SU-DHL-6 (cell line): ENCODE data around the gene FCHSD2.
A peak's percentile ranks its signal among the peaks of the same experiment; 100 is the strongest.

Experiments
- H2AFZ ChIP-seq: fragments of 200-600 bp; sonication (generic); 2 replicates; pipeline ENCODE4 v1.6.1; 2014; ENCODE audit warnings: low read depth, mild to moderate bottlenecking, moderate library complexity, mixed read lengths, antibody characterized with exemption, low read length; ENCODE audit not compliant: severe bottlenecking
- H3F3A ChIP-seq: fragments of 200-600 bp; shearing (Covaris generic); 2 replicates; pipeline ENCODE4 v1.6.0; 2016; ENCODE audit warnings: antibody characterized with exemption, mild to moderate bottlenecking; ENCODE audit not compliant: insufficient read depth
- H3K27ac ChIP-seq: fragments of 200-600 bp; sonication (generic); 2 replicates; pipeline ENCODE4 v1.5.1; 2016; ENCODE audit warnings: low read depth, mild to moderate bottlenecking, low read length, moderate library complexity, mixed read lengths
- H3K27me3 ChIP-seq: fragments of 200-600 bp; sonication (generic), shearing (Covaris generic); 2 replicates; pipeline ENCODE4 v1.6.0; 2014; ENCODE audit warnings: mild to moderate bottlenecking, low read length
- H3K36me3 ChIP-seq: fragments of 200-600 bp; sonication (generic); 2 replicates; pipeline ENCODE4 v1.6.1; 2014; ENCODE audit warnings: mild to moderate bottlenecking, low read length, mixed read lengths
- H3K4me2 ChIP-seq: fragments of 300-600, 200-600 bp; shearing (Covaris generic), sonication (generic); 2 replicates; pipeline ENCODE4 v1.6.0; 2014; ENCODE audit warnings: low read length, low read depth, mild to moderate bottlenecking; ENCODE audit not compliant: poor library complexity, severe bottlenecking
- H3K4me3 ChIP-seq: fragments of 200-600 bp; sonication (generic); 2 replicates; pipeline ENCODE4 v1.5.1; 2014; ENCODE audit warnings: antibody characterized with exemption, low read length, mild to moderate bottlenecking, mixed read lengths; ENCODE audit not compliant: insufficient read depth, poor library complexity, severe bottlenecking
- H3K79me2 ChIP-seq: fragments of 200-600 bp; sonication (generic); 2 replicates; pipeline ENCODE4 v1.6.1; 2014; ENCODE audit warnings: mild to moderate bottlenecking, low read length, moderate library complexity; ENCODE audit not compliant: insufficient read depth
- H3K9ac ChIP-seq: fragments of 200-600 bp; sonication (generic); 2 replicates; pipeline ENCODE4 v1.7.0; 2014; ENCODE audit warnings: mild to moderate bottlenecking, low read length
- H3K9me2 ChIP-seq: fragments of 200-600 bp; sonication (generic); replicated peaks from 2 replicates; pipeline ENCODE4 v1.6.1; 2014; ENCODE audit warnings: low read length; ENCODE audit not compliant: insufficient read depth
- H3K9me3 ChIP-seq: fragments of 200-600 bp; sonication (generic); 2 replicates; pipeline ENCODE4 v1.6.1; 2014; ENCODE audit warnings: low read length, mixed read lengths; ENCODE audit not compliant: insufficient read depth
- H4K20me1 ChIP-seq: fragments of 200-600 bp; sonication (generic); 2 replicates; pipeline ENCODE4 v1.6.1; 2014; ENCODE audit warnings: low read depth, mild to moderate bottlenecking, antibody characterized with exemption, low read length, moderate library complexity, mixed read lengths
- CTCF ChIP-seq: fragments of 200-600 bp; sonication (generic); IDR thresholded peaks from one replicate; pipeline ENCODE4 v1.5.1; 2017; ENCODE audit warnings: antibody characterized with exemption, mild to moderate bottlenecking, low read length, moderate library complexity; ENCODE audit not compliant: insufficient read depth, poor library complexity, severe bottlenecking
- EZH2phosphoT487 ChIP-seq: fragments of 200-600 bp; sonication (generic), shearing (Covaris generic); conservative IDR thresholded peaks from 2 replicates; pipeline ENCODE4 v1.6.1; 2018; ENCODE audit warnings: mild to moderate bottlenecking, antibody characterized with exemption, low read length, moderate library complexity, mixed read lengths

Gene FCHSD2

GRCh38 chr11:73141309-73142127, 600 bp downstream of the FCHSD2 start:
- Histone ChIP-seq H3F3A (peaks cover 47% of the 10 kb centered on the region), H3K27me3 (no peaks in the 10 kb centered on the region), H3K9ac (peak overlapping the region; percentile 96), H3K27ac (peak overlapping the region; percentile 95), H3K4me3 (peak overlapping the region; percentile 76), H3K79me2 (peaks cover 53% of the 10 kb centered on the region), H3K9me2 (no peaks in the 10 kb centered on the region), H4K20me1 (no peaks in the 10 kb centered on the region), H3K9me3 (no peaks in the 10 kb centered on the region), H3K36me3 (peaks cover 32% of the 10 kb centered on the region), H3K4me2 (peak overlapping the region; percentile 93), H2AFZ (no peak overlapping the region)
- no peak for TF ChIP-seq EZH2phosphoT487
- no peak for TF ChIP-seq CTCF

- peak overlapping the region; percentile 93 for H3K4me2 ChIP-seq
- no peaks in the 10 kb centered on the region for H3K27me3 ChIP-seq
- peak overlapping the region; percentile 95 for H3K27ac ChIP-seq
- no peaks in the 10 kb centered on the region for H3K9me3 ChIP-seq
- no peaks in the 10 kb centered on the region for H3K9me2 ChIP-seq
- H3K9ac ChIP-seq: peak overlapping the region; percentile 96
- TF ChIP-seq CTCF (no peak), EZH2phosphoT487 (no peak)
- H3F3A ChIP-seq: peaks cover 52% of the 10 kb centered on the region
- H4K20me1 ChIP-seq: no peaks in the 10 kb centered on the region
- H3K4me3 ChIP-seq: peak overlapping the region; percentile 76
- no peak overlapping the region for H2AFZ ChIP-seq
- H3K79me2 ChIP-seq: peaks cover 59% of the 10 kb centered on the region
- peaks cover 32% of the 10 kb centered on the region for H3K36me3 ChIP-seq
These were observed 1.1 kb downstream of the FCHSD2 start for GRCh38 chr11:73141031-73141308.

- Histone ChIP-seq H3K27me3 (no peaks in the 10 kb centered on the region), H3K4me2 (peak overlapping the region; percentile 93), H3K79me2 (peaks cover 64% of the 10 kb centered on the region), H4K20me1 (no peaks in the 10 kb centered on the region; the same call in 1 of the 2 replicates), H3K9me3 (no peaks in the 10 kb centered on the region), H3K27ac (peak overlapping the region; percentile 95), H3K9ac (peak overlapping the region; percentile 96), H3K9me2 (no peaks in the 10 kb centered on the region), H3F3A (peaks cover 56% of the 10 kb centered on the region), H2AFZ (no peak overlapping the region), H3K4me3 (peak overlapping the region; percentile 76), H3K36me3 (peaks cover 37% of the 10 kb centered on the region)
- TF ChIP-seq CTCF (no peak), EZH2phosphoT487 (no peak)
These were observed 1.7 kb downstream of the FCHSD2 start for GRCh38 chr11:73140213-73141030.
